ENCODE data around the gene SYK.

Gene SYK

GRCh38 chr9:90909225-90909624 lies 107.6 kb downstream of the SYK start:
- Histone ChIP-seq H3K36me3 (no peaks in the 10 kb centered on the region), H3K4me3 (ENCODE audit: low read depth, low read length) (no peak overlapping the region), H3K9me3 (ENCODE audit: severe bottlenecking) (no peaks in the 10 kb centered on the region), H3K27me3 (ENCODE audit: insufficient read depth, low read depth, severe bottlenecking) (no peaks in the 10 kb centered on the region), H3K27ac (no peak overlapping the region)
- no peak for DNase-seq
- TF ChIP-seq CTCF (IDR thresholded peaks at IDR 0.05; ENCODE audit: low read depth, low read length) = no peak

GRCh38 chr9:90909747-90910283 lies 108.2 kb downstream of the SYK start:
- Histone ChIP-seq H3K9me3 (ENCODE audit: severe bottlenecking) (no peaks in the 10 kb centered on the region), H3K36me3 (no peaks in the 10 kb centered on the region), H3K4me3 (ENCODE audit: low read depth, low read length) (no peak overlapping the region), H3K27me3 (ENCODE audit: insufficient read depth, low read depth, severe bottlenecking) (no peaks in the 10 kb centered on the region), H3K27ac (no peak overlapping the region)
- no peak for DNase-seq
- TF ChIP-seq CTCF (IDR thresholded peaks at IDR 0.05; ENCODE audit: low read depth, low read length) = no peak

- Histone ChIP-seq H3K4me3 (ENCODE audit: low read depth, low read length) (no peak overlapping the region), H3K36me3 (no peaks in the 10 kb centered on the region), H3K27ac (no peak overlapping the region), H3K27me3 (ENCODE audit: insufficient read depth, low read depth, severe bottlenecking) (no peaks in the 10 kb centered on the region), H3K9me3 (ENCODE audit: severe bottlenecking) (no peaks in the 10 kb centered on the region)
- no peak for DNase-seq
- TF ChIP-seq CTCF (IDR thresholded peaks at IDR 0.05; ENCODE audit: low read depth, low read length) = no peak
Measured at GRCh38 chr9:90914196-90914595, 112.6 kb downstream of the SYK start.

- no peaks in the 10 kb centered on the region for H3K9me3 ChIP-seq (ENCODE audit: severe bottlenecking)
- TF ChIP-seq CTCF (IDR thresholded peaks at IDR 0.05; ENCODE audit: low read depth, low read length) = peak; percentile 89
- no peaks in the 10 kb centered on the region for H3K27me3 ChIP-seq (ENCODE audit: insufficient read depth, low read depth, severe bottlenecking)
- no peaks in the 10 kb centered on the region for H3K36me3 ChIP-seq
- no peak overlapping the region for H3K27ac ChIP-seq
- H3K4me3 ChIP-seq (ENCODE audit: low read depth, low read length) = no peak overlapping the region
- DNase-seq = peak; percentile 77
Measured at GRCh38 chr9:90914868-90915483, 113.4 kb downstream of the SYK start.

GRCh38 chr9:90915693-90916092 lies 114.1 kb downstream of the SYK start:
- no peaks in the 10 kb centered on the region for H3K27me3 ChIP-seq (ENCODE audit: insufficient read depth, low read depth, severe bottlenecking)
- H3K9me3 ChIP-seq (ENCODE audit: severe bottlenecking) = no peaks in the 10 kb centered on the region
- no peak overlapping the region for H3K27ac ChIP-seq
- no peaks in the 10 kb centered on the region for H3K36me3 ChIP-seq
- H3K4me3 ChIP-seq (ENCODE audit: low read depth, low read length) = no peak overlapping the region
- peak; percentile 75 for DNase-seq
- peak; percentile 66 for TF ChIP-seq CTCF (IDR thresholded peaks at IDR 0.05; ENCODE audit: low read depth, low read length)

Data from WERI-Rb-1 (cell line).